ENCODE results near the gene CHORDC1. TPM values are rescaled to one million over a fixed set of nuclear protein-coding genes. Genes with fewer than 3 reads are reported as not detected.

The CHORDC1 gene
- total and polyA plus RNA-seq, 2 of the 13 experiments (the other 11 are each of a cell fraction or from before 2014, with no cell fraction given): 19.1 to 73.5 TPM

- TF ChIP-seq, protein P1, sequence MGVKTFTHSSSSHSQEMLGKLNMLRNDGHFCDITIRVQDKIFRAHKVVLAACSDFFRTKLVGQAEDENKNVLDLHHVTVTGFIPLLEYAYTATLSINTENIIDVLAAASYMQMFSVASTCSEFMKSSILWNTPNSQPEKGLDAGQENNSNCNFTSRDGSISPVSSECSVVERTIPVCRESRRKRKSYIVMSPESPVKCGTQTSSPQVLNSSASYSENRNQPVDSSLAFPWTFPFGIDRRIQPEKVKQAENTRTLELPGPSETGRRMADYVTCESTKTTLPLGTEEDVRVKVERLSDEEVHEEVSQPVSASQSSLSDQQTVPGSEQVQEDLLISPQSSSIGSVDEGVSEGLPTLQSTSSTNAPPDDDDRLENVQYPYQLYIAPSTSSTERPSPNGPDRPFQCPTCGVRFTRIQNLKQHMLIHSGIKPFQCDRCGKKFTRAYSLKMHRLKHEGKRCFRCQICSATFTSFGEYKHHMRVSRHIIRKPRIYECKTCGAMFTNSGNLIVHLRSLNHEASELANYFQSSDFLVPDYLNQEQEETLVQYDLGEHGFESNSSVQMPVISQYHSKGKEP (CRISPR knock-in tag; IDR thresholded peaks at IDR 0.05): no peak
- no peak for TF ChIP-seq HNRNPL (IDR thresholded peaks at IDR 0.05; ENCODE audit: low read depth, low read length)
- in situ Hi-C loops (cut with HindIII; ENCODE audit: extremely low pct_ligation_motif_present, low pct_unique_long_range_greater_than_20kb): no loop called here
- no peak for ATAC-seq
- DNase-seq (ENCODE audit: low spot score): no peak
- WGBS (ENCODE audit: low lambda C conversion rate): 32% methylated on average over 7 of the region's 7 CpGs
- no peak for FAIRE-seq
- intact Hi-C loops (cut with micrococcal nuclease; ENCODE audit: unreplicated experiment): no loop called here
- no peaks in the 10 kb centered on the region for H3K36me3 ChIP-seq (replicated peaks in 1 of 2; ENCODE audit: control insufficient read depth in 1 of 2, insufficient read depth in 2 of 2, low read length in 2 of 2)
- H3K4me2 ChIP-seq (ENCODE audit: low read depth, low read length): no peak overlapping the region
- H3K27ac ChIP-seq (ENCODE audit: extremely low read length, insufficient read depth, low read length): no peak overlapping the region
- H3K27me3 ChIP-seq (ENCODE audit: control insufficient read depth in 1 of 2, insufficient read depth in 2 of 2, low read length in 2 of 2): no peaks in the 10 kb centered on the region
- CTCF ChIA-PET (ENCODE audit: low intra/inter-chr PET ratio, low total read pairs): no interaction called here
- H3K79me2 ChIP-seq (ENCODE audit: insufficient read depth, low read length): no peaks in the 10 kb centered on the region
- POLR2A ChIA-PET: no interaction called here
- no peak overlapping the region for H3K9ac ChIP-seq (ENCODE audit: insufficient read depth, low read depth, low read length)
- BruUV-seq (replicated peaks): no TSS peak
- no peaks in the 10 kb centered on the region for H3K4me1 ChIP-seq (ENCODE audit: insufficient read depth, low read length)
- no peak overlapping the region for H2AFZ ChIP-seq (ENCODE audit: low read length)
- no peaks in the 10 kb centered on the region for H4K20me1 ChIP-seq (ENCODE audit: insufficient read depth, low read length)
- H3K4me3 ChIP-seq (replicated peaks in 1 of 3; ENCODE audit: insufficient read depth in 1 of 3, low read depth in 2 of 3, low read length in 3 of 3): no peak overlapping the region
- no peaks in the 10 kb centered on the region for H3K9me3 ChIP-seq (ENCODE audit: low read length)
Observed at GRCh38 chr11:90242894-90243416, 20.1 kb upstream of the CHORDC1 start.

DNA sequence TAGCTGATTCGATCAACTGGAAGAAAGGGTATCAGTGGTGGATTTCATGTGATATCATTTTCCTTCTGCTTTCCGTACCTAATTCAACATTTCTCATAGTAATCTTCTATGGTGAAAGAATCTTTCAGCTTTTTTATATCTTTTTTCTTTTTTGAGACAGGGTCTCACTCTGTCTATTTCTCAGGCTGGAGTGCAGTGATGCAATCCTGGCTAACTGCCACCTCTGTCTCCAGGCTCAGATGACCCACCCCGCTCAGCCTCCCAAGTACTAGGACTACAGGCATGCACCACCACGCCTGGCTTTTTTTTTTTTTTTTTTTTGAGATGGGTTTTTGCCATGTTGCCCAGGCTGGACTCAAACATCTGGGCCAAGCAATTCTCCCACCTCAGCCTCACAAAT, 18.6 kb upstream of the CHORDC1 start:
- ChIA-PET POLR2A (interaction anchor here (0.7 to 1.8 kb wide), 2 partner anchors 18 to 635 kb away, joined by 4 to 8 read pairs; partner anchors contain the start of gene CHORDC1), CTCF (ENCODE audit: low intra/inter-chr PET ratio, low total read pairs) (no interaction called here)
- ATAC-seq (peak; percentile 68), FAIRE-seq (no peak), DNase-seq (ENCODE audit: low spot score) (peak; percentile 20)
- in situ Hi-C loops (cut with HindIII; ENCODE audit: extremely low pct_ligation_motif_present, low pct_unique_long_range_greater_than_20kb): no loop called here
- peak overlapping the region; percentile 36 for H3K4me2 ChIP-seq (ENCODE audit: low read depth, low read length)
- H3K9ac ChIP-seq (ENCODE audit: insufficient read depth, low read depth, low read length): no peak overlapping the region
- H3K79me2 ChIP-seq (ENCODE audit: insufficient read depth, low read length): no peaks in the 10 kb centered on the region
- no TSS peak for BruUV-seq (replicated peaks)
- no peaks in the 10 kb centered on the region for H3K27me3 ChIP-seq (ENCODE audit: control insufficient read depth in 1 of 2, insufficient read depth in 2 of 2, low read length in 2 of 2)
- no peak overlapping the region for H2AFZ ChIP-seq (ENCODE audit: low read length)
- no peaks in the 10 kb centered on the region for H4K20me1 ChIP-seq (ENCODE audit: insufficient read depth, low read length)
- intact Hi-C loops (cut with micrococcal nuclease; ENCODE audit: unreplicated experiment): no loop called here
- H3K27ac ChIP-seq (ENCODE audit: extremely low read length, insufficient read depth, low read length): no peak overlapping the region
- 40% methylated on average over 3 of the region's 4 CpGs for WGBS (ENCODE audit: low lambda C conversion rate)
- H3K4me1 ChIP-seq (ENCODE audit: insufficient read depth, low read length): no peaks in the 10 kb centered on the region
- H3K9me3 ChIP-seq (ENCODE audit: low read length): no peaks in the 10 kb centered on the region
- no peak overlapping the region; a peak in 1 of 6 replicates for H3K4me3 ChIP-seq (replicated peaks in 1 of 3; ENCODE audit: insufficient read depth in 1 of 3, low read depth in 2 of 3, low read length in 3 of 3)
- no peaks in the 10 kb centered on the region for H3K36me3 ChIP-seq (replicated peaks in 1 of 2; ENCODE audit: control insufficient read depth in 1 of 2, insufficient read depth in 2 of 2, low read length in 2 of 2)
- TF ChIP-seq MZF1 (CRISPR knock-in tag; IDR thresholded peaks at IDR 0.05; ENCODE audit: borderline replicate concordance): no peak
- no peak for TF ChIP-seq ISL2 (CRISPR knock-in tag; IDR thresholded peaks at IDR 0.05)
- no peak for TF ChIP-seq ATF5 (CRISPR knock-in tag; IDR thresholded peaks at IDR 0.05; ENCODE audit: low read depth)
- TF ChIP-seq ZNF101 (CRISPR knock-in tag; IDR thresholded peaks at IDR 0.05; ENCODE audit: borderline replicate concordance, low read depth): no peak
- no peak for TF ChIP-seq RBAK (CRISPR knock-in tag; IDR thresholded peaks at IDR 0.05)
- TF ChIP-seq RXRB (CRISPR knock-in tag; IDR thresholded peaks at IDR 0.05; ENCODE audit: borderline replicate concordance): no peak
- TF ChIP-seq, protein P2, sequence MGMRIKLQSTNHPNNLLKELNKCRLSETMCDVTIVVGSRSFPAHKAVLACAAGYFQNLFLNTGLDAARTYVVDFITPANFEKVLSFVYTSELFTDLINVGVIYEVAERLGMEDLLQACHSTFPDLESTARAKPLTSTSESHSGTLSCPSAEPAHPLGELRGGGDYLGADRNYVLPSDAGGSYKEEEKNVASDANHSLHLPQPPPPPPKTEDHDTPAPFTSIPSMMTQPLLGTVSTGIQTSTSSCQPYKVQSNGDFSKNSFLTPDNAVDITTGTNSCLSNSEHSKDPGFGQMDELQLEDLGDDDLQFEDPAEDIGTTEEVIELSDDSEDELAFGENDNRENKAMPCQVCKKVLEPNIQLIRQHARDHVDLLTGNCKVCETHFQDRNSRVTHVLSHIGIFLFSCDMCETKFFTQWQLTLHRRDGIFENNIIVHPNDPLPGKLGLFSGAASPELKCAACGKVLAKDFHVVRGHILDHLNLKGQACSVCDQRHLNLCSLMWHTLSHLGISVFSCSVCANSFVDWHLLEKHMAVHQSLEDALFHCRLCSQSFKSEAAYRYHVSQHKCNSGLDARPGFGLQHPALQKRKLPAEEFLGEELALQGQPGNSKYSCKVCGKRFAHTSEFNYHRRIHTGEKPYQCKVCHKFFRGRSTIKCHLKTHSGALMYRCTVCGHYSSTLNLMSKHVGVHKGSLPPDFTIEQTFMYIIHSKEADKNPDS (CRISPR knock-in tag; IDR thresholded peaks at IDR 0.05): no peak
- no peak for TF ChIP-seq EED (CRISPR knock-in tag; IDR thresholded peaks at IDR 0.05)
- peak; percentile 51; the same call in 1 of the 2 replicates for TF ChIP-seq CEBPG (CRISPR knock-in tag; IDR thresholded peaks at IDR 0.05)
- no peak for TF ChIP-seq ERF (CRISPR knock-in tag; IDR thresholded peaks at IDR 0.05)
- TF ChIP-seq SIN3A (IDR thresholded peaks at IDR 0.05; ENCODE audit: borderline replicate concordance, low read depth, low read length): no peak
- no peak for TF ChIP-seq ZNF282 (IDR thresholded peaks at IDR 0.05; ENCODE audit: partially characterized antibody)
- TF ChIP-seq, protein P3, sequence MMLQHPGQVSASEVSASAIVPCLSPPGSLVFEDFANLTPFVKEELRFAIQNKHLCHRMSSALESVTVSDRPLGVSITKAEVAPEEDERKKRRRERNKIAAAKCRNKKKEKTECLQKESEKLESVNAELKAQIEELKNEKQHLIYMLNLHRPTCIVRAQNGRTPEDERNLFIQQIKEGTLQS (CRISPR knock-in tag; IDR thresholded peaks at IDR 0.05): 0 out of 2 replicates have a peak, but pooled peaks have one; percentile 23
